HG02759 (cell line): ENCODE measurements around the gene CCNJL.

ENCODE experiments used
- ATAC-seq: cut with Tn5 transposase; IDR thresholded peaks from one replicate; pipeline ENCODE4 v1.9.1; 2021; ENCODE audit warnings: mild to moderate bottlenecking, moderate library complexity; ENCODE audit not compliant: unreplicated experiment

Gene CCNJL

GRCh38 chr5:160293386-160293785, 19.0 kb downstream of the CCNJL start:
- ATAC-seq: no peak

- ATAC-seq: no peak
Measured at GRCh38 chr5:160291467-160291866, 20.9 kb downstream of the CCNJL start.

GRCh38 chr5:160290751-160291150, 21.6 kb downstream of the CCNJL start:
- ATAC-seq: no peak

GRCh38 chr5:160289721-160290120, 22.6 kb downstream of the CCNJL start:
- no peak for ATAC-seq

GRCh38 chr5:160289356-160289651, 23.1 kb downstream of the CCNJL start:
- no peak for ATAC-seq

- no peak for ATAC-seq
Measured at GRCh38 chr5:160287378-160288051, 24.8 kb downstream of the CCNJL start.

- no peak for ATAC-seq
Measured at GRCh38 chr5:160286947-160287346, 25.4 kb downstream of the CCNJL start.

- ATAC-seq: no peak
Measured at GRCh38 chr5:160285316-160285715, 27.0 kb downstream of the CCNJL start.

- no peak for ATAC-seq
Measured at GRCh38 chr5:160284291-160284873, 28.0 kb downstream of the CCNJL start.

GRCh38 chr5:160281275-160281674, 31.1 kb downstream of the CCNJL start:
- ATAC-seq: no peak

- no peak for ATAC-seq
Measured at GRCh38 chr5:160280384-160281095, 31.8 kb downstream of the CCNJL start.

GRCh38 chr5:160278343-160278742, 34.0 kb downstream of the CCNJL start:
- ATAC-seq: no peak

- no peak for ATAC-seq
Measured at GRCh38 chr5:160274483-160274931, 37.9 kb downstream of the CCNJL start.

- no peak for ATAC-seq
Measured at GRCh38 chr5:160272889-160273288, 39.5 kb downstream of the CCNJL start.

- ATAC-seq: no peak
Measured at GRCh38 chr5:160272264-160272663, 40.1 kb downstream of the CCNJL start.

GRCh38 chr5:160271836-160272235, 40.5 kb downstream of the CCNJL start:
- ATAC-seq: no peak

- ATAC-seq: peak; percentile 47
Measured at GRCh38 chr5:160271396-160271795, 41.0 kb downstream of the CCNJL start.

- ATAC-seq: no peak
Measured at GRCh38 chr5:160270704-160271103, 41.7 kb downstream of the CCNJL start.

GRCh38 chr5:160269017-160269416, 43.3 kb downstream of the CCNJL start:
- no peak for ATAC-seq

- ATAC-seq: no peak
Measured at GRCh38 chr5:160268121-160268520, 44.2 kb downstream of the CCNJL start.

- ATAC-seq: no peak
Measured at GRCh38 chr5:160266752-160267345, 45.5 kb downstream of the CCNJL start.

GRCh38 chr5:160266044-160266443, 46.3 kb downstream of the CCNJL start:
- ATAC-seq: no peak
